GM23338 (cell line): Measurements from ENCODE around the gene EYA4. TPM values are rescaled to one million over a fixed set of nuclear protein-coding genes. Genes with fewer than 3 reads are reported as not detected.

Experiments
- ATAC-seq: fragments of 200-7000 bp; cut with Tn5 transposase; 3 replicates; pipeline ENCODE4 v1.9.1; 2020
- DNase-seq: peaks from one replicate; pipeline ENCODE4 v3.0.0-alpha.2; 2015; ENCODE audit warnings: low spot score
- H2AFZ ChIP-seq: fragments of 200-600 bp; sonication (generic); 2 replicates; pipeline ENCODE4 v1.8.0; 2016; ENCODE audit warnings: antibody characterized with exemption, mild to moderate bottlenecking, moderate library complexity
- H3F3A ChIP-seq: fragments of 200-600 bp; sonication (generic); replicated peaks from 2 replicates; pipeline ENCODE4 v1.8.0; 2017; ENCODE audit warnings: antibody characterized with exemption, mixed run types, low read depth
- H3K27ac ChIP-seq: fragments of 200-600 bp; sonication (generic); 2 replicates; pipeline ENCODE4 v1.6.1; 2016; ENCODE audit warnings: low read depth
- H3K27me3 ChIP-seq: fragments of 200-600 bp; sonication (generic); 2 replicates; pipeline ENCODE4 v1.8.0; 2016; ENCODE audit warnings: mild to moderate bottlenecking, mixed run types, moderate library complexity; ENCODE audit not compliant: insufficient read depth
- H3K36me3 ChIP-seq: fragments of 200-600 bp; sonication (generic); 2 replicates; pipeline ENCODE4 v1.8.0; 2016; ENCODE audit warnings: mild to moderate bottlenecking; ENCODE audit not compliant: insufficient read depth
- H3K4me1 ChIP-seq: fragments of 200-600 bp; sonication (generic); 2 replicates; pipeline ENCODE4 v1.8.0; 2016; ENCODE audit warnings: mild to moderate bottlenecking, moderate library complexity; ENCODE audit not compliant: insufficient read depth
- H3K4me2 ChIP-seq: fragments of 200-600 bp; sonication (generic); 2 replicates; pipeline ENCODE4 v1.7.1; 2017; ENCODE audit warnings: mixed run types
- H3K4me3 ChIP-seq: fragments of 200-600 bp; sonication (generic); 2 replicates; pipeline ENCODE4 v1.6.1; 2016; ENCODE audit warnings: mixed run types
- H3K79me2 ChIP-seq: fragments of 200-600 bp; sonication (generic); replicated peaks from 2 replicates; pipeline ENCODE4 v1.8.0; 2017; ENCODE audit warnings: mild to moderate bottlenecking; ENCODE audit not compliant: insufficient read depth
- H3K9me2 ChIP-seq: fragments of 200-600 bp; sonication (generic); 2 replicates; pipeline ENCODE4 v1.8.0; 2017; ENCODE audit not compliant: insufficient read depth
- H4K20me1 ChIP-seq: fragments of 200-600 bp; sonication (generic); replicated peaks from 2 replicates; pipeline ENCODE4 v1.8.0; 2017; ENCODE audit warnings: mild to moderate bottlenecking; ENCODE audit not compliant: insufficient read depth
- H3K27ac Mint-ChIP-seq: 2 replicates; pipeline ENCODE4 v1.8.0; 2020; ENCODE audit warnings: inconsistent platforms, mild to moderate bottlenecking, moderate library complexity, mixed read lengths
- H3K27me3 Mint-ChIP-seq: 3 replicates; pipeline ENCODE4 v1.8.0; 2022; ENCODE audit warnings: low read depth, mild to moderate bottlenecking, moderate library complexity, mixed read lengths, inconsistent platforms; ENCODE audit not compliant: insufficient read depth, poor library complexity
- H3K36me3 Mint-ChIP-seq: 3 replicates; pipeline ENCODE4 v1.8.0; 2021; ENCODE audit warnings: low read depth, mild to moderate bottlenecking, inconsistent platforms, moderate library complexity, mixed read lengths
- H3K4me1 Mint-ChIP-seq: 3 replicates; pipeline ENCODE4 v1.8.0; 2020; ENCODE audit warnings: mild to moderate bottlenecking, inconsistent platforms, mixed read lengths
- H3K4me3 Mint-ChIP-seq: 3 replicates; pipeline ENCODE4 v1.8.0; 2021; ENCODE audit warnings: moderate library complexity, mild to moderate bottlenecking, inconsistent platforms, mixed read lengths
- H3K9me3 Mint-ChIP-seq: 3 replicates; pipeline ENCODE4 v1.8.0; 2020; ENCODE audit warnings: moderate library complexity, mild to moderate bottlenecking, inconsistent platforms, mixed read lengths
- CREB1 ChIP-seq: fragments of 250-450 bp; sonication (Bioruptor Pico); IDR thresholded peaks from 2 replicates; pipeline ENCODE4 v1.5.0; 2020; ENCODE audit warnings: low read depth, mild to moderate bottlenecking, moderate library complexity
- EZH2 ChIP-seq: fragments of 200-600 bp; sonication (generic); IDR thresholded peaks from one replicate; pipeline ENCODE4 v1.8.0; 2017; ENCODE audit warnings: antibody characterized with exemption, mild to moderate bottlenecking, low read depth; ENCODE audit not compliant: unreplicated experiment
- JUNB ChIP-seq: IDR thresholded peaks from one replicate; pipeline ENCODE4 v1.6.1; 2016; ENCODE audit warnings: antibody characterized with exemption; ENCODE audit not compliant: unreplicated experiment
- NANOG ChIP-seq: IDR thresholded peaks from 2 replicates; pipeline ENCODE4 v1.6.1; 2016; ENCODE audit warnings: antibody characterized with exemption, borderline replicate concordance
- POLR2AphosphoS5 ChIP-seq: IDR thresholded peaks from 2 replicates; pipeline ENCODE4 v1.6.1; 2016; ENCODE audit warnings: antibody characterized with exemption, low read depth
- STAT1 ChIP-seq: IDR thresholded peaks from one replicate; pipeline ENCODE4 v1.6.1; 2016; ENCODE audit warnings: antibody characterized with exemption; ENCODE audit not compliant: unreplicated experiment
- ZNF331 ChIP-seq: fragments of 250-450 bp; sonication (Bioruptor Pico); IDR thresholded peaks from 2 replicates; pipeline ENCODE4 v1.5.0; 2020; ENCODE audit warnings: low read depth, mild to moderate bottlenecking, moderate library complexity
- polyA plus RNA-seq: library from polyadenylated mRNA; unstranded; fragments of >200 nt; fragmentation: Nextera tagmentation; extraction: Ambion mirVana; gene quantifications from 2 replicates; pipeline ENCODE4 v1.2.1, GENCODE V29; 2016
- total RNA-seq: library from RNA; depleted of rRNA; stranded (reverse); fragments of >200 nt; shearing (Covaris generic); gene quantifications from 2 replicates; pipeline ENCODE4 v1.2.3, GENCODE V29; 2014
- TF ChIP-seq, protein P1 (sequence below): IDR thresholded peaks from 2 replicates; pipeline ENCODE4 v1.6.1; 2016; ENCODE audit warnings: antibody characterized with exemption
- TF ChIP-seq, protein P2 (sequence below), 2 experiments: fragments of 200-600 bp in 1 of 2; sonication (generic) in 1 of 2; conservative IDR thresholded peaks; 2 replicates each; pipeline versions ENCODE4 v1.5.1 to v1.6.1; 2016 to 2017; ENCODE audit warnings: antibody characterized with exemption in 2 of 2, low read depth in 2 of 2, mild to moderate bottlenecking in 2 of 2, moderate library complexity in 1 of 2

EYA4 gene
- total and polyA plus RNA-seq, 2 experiments from 2014 or later: 0.05 to 0.21 TPM

DNA sequence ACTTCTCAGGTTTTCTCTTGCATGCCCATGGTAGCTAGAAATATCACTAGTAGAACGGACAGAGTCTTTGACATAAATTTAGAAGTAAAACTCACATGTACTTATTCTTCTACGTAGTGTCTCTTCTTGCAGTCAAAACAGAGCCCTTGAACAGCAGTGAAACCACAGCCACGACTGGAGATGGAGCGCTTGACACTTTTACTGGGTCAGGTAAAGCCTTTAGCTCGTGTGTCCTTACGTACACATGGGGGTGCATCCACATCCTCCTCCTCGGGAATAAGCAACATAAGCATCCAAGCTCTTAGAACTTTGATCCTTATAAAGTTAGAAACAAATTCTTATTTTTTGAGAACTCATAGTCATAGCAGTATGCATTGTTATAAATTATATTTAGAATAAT, 215.3 kb downstream of the EYA4 start (continued):
- TF ChIP-seq, protein P1, sequence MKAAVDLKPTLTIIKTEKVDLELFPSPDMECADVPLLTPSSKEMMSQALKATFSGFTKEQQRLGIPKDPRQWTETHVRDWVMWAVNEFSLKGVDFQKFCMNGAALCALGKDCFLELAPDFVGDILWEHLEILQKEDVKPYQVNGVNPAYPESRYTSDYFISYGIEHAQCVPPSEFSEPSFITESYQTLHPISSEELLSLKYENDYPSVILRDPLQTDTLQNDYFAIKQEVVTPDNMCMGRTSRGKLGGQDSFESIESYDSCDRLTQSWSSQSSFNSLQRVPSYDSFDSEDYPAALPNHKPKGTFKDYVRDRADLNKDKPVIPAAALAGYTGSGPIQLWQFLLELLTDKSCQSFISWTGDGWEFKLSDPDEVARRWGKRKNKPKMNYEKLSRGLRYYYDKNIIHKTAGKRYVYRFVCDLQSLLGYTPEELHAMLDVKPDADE: no peak
- no peak for TF ChIP-seq STAT1
- no peak for TF ChIP-seq CREB1
- TF ChIP-seq POLR2AphosphoS5: no peak

DNA sequence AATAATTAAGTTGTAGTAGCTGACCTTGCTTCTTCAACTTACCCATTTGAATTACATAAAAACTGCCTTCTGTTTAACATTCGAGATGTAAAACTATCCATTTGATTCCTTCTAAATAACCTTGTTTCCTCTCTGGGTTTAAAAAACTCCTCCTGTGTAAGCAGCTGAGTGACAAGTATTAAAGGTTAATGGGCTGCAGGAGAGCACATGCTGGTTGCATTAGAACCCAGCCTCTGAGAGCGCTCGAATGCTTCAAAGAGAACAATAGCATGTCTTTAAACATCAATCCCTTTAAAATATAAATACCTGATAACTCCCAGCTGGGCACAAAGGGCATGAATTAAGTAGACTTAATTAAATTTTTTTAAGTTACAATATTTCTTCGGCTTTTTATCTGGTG, 215.8 kb downstream of the EYA4 start:
- no peaks in the 10 kb centered on the region for H3F3A ChIP-seq
- no peak overlapping the region for H2AFZ ChIP-seq
- H3K4me3 ChIP-seq: no peak overlapping the region
- no peak overlapping the region for H3K27ac Mint-ChIP-seq
- no peaks in the 10 kb centered on the region for H3K27me3 Mint-ChIP-seq
- no peak overlapping the region for H3K27ac ChIP-seq
- H3K4me2 ChIP-seq: no peak overlapping the region
- H3K4me1 ChIP-seq: peaks cover 6% of the 10 kb centered on the region; the same call in 1 of the 2 replicates
- no peaks in the 10 kb centered on the region for H4K20me1 ChIP-seq
- no peaks in the 10 kb centered on the region for H3K36me3 Mint-ChIP-seq
- no peaks in the 10 kb centered on the region for H3K9me3 Mint-ChIP-seq
- no peaks in the 10 kb centered on the region for H3K36me3 ChIP-seq
- H3K9me2 ChIP-seq: no peaks in the 10 kb centered on the region
- H3K27me3 ChIP-seq: no peaks in the 10 kb centered on the region
- TF ChIP-seq NANOG (peak; percentile 32; the same call in 1 of the 2 replicates), POLR2AphosphoS5 (no peak)
- peaks cover 17% of the 10 kb centered on the region for H3K4me1 Mint-ChIP-seq
- ATAC-seq (peak; percentile 93), DNase-seq (peak; percentile 25)
- H3K79me2 ChIP-seq: no peaks in the 10 kb centered on the region
- H3K4me3 Mint-ChIP-seq: no peak overlapping the region

DNA sequence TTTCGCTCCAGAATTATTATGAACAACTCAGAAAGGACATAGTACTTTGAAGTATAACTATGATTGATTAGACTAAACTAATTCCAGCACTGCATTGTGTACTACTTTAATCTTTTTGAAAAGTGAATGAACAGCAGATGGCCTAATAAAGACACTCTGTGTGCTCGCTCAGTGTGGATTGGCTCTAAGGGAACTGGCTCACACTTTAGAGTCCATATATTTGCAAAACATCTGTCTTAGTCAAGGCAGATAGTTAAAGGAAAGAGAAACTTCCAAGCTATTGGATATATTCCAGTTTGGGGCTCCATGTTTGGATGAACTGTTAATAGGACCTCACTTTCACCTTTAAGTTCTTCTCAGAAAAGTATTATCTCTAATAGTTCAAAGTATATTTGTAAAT, 218.9 kb downstream of the EYA4 start:
- Histone ChIP-seq H3K36me3 (no peaks in the 10 kb centered on the region), H3K4me1 (no peaks in the 10 kb centered on the region), H3K4me3 (no peak overlapping the region), H3F3A (no peaks in the 10 kb centered on the region), H3K79me2 (no peaks in the 10 kb centered on the region), H3K27me3 (no peaks in the 10 kb centered on the region), H4K20me1 (no peaks in the 10 kb centered on the region), H3K4me2 (no peak overlapping the region), H2AFZ (no peak overlapping the region), H3K9me2 (no peaks in the 10 kb centered on the region), H3K27ac (no peak overlapping the region)
- no peaks in the 10 kb centered on the region for H3K36me3 Mint-ChIP-seq
- H3K27me3 Mint-ChIP-seq: no peaks in the 10 kb centered on the region
- TF ChIP-seq NANOG (no peak), ZNF331 (CRISPR knock-in tag) (no peak), CREB1 (no peak), JUNB (no peak), STAT1 (no peak), EZH2 (no peak)
- TF ChIP-seq, protein P2, sequence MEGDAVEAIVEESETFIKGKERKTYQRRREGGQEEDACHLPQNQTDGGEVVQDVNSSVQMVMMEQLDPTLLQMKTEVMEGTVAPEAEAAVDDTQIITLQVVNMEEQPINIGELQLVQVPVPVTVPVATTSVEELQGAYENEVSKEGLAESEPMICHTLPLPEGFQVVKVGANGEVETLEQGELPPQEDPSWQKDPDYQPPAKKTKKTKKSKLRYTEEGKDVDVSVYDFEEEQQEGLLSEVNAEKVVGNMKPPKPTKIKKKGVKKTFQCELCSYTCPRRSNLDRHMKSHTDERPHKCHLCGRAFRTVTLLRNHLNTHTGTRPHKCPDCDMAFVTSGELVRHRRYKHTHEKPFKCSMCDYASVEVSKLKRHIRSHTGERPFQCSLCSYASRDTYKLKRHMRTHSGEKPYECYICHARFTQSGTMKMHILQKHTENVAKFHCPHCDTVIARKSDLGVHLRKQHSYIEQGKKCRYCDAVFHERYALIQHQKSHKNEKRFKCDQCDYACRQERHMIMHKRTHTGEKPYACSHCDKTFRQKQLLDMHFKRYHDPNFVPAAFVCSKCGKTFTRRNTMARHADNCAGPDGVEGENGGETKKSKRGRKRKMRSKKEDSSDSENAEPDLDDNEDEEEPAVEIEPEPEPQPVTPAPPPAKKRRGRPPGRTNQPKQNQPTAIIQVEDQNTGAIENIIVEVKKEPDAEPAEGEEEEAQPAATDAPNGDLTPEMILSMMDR (conservative IDR thresholded peaks at IDR 0.05; ENCODE audit: low read depth in 2 of 2): no peak
- ATAC-seq (no peak), DNase-seq (no peak)
- peaks cover 12% of the 10 kb centered on the region for H3K4me1 Mint-ChIP-seq
- H3K27ac Mint-ChIP-seq: no peak overlapping the region
- no peaks in the 10 kb centered on the region for H3K9me3 Mint-ChIP-seq
- no peak overlapping the region for H3K4me3 Mint-ChIP-seq
